ENCODE results near the gene VASN.

VASN gene

GRCh38 chr16:4370570-4371356 lies 885 bp upstream of the VASN start:
- no peak for DNase-seq (ENCODE audit: low read depth in 2 of 2, low spot score in 1 of 2)

GRCh38 chr16:4372001-4372577 lies 441 bp downstream of the VASN start:
- no peak for DNase-seq (ENCODE audit: low read depth in 2 of 2, low spot score in 1 of 2)

GRCh38 chr16:4372578-4373355 lies 1.1 kb downstream of the VASN start:
- no peak for DNase-seq (ENCODE audit: low read depth in 2 of 2, low spot score in 1 of 2)

- no peak for DNase-seq (ENCODE audit: low read depth in 2 of 2, low spot score in 1 of 2)
Measured at GRCh38 chr16:4373356-4373908, 1.8 kb downstream of the VASN start.

GRCh38 chr16:4373909-4374742 lies 2.5 kb downstream of the VASN start:
- no peak for DNase-seq (ENCODE audit: low read depth in 2 of 2, low spot score in 1 of 2)

GRCh38 chr16:4375717-4376116 lies 4.1 kb downstream of the VASN start:
- DNase-seq (ENCODE audit: low read depth in 2 of 2, low spot score in 1 of 2), result no peak

- no peak for DNase-seq (ENCODE audit: low read depth in 2 of 2, low spot score in 1 of 2)
Measured at GRCh38 chr16:4376126-4376892, 4.7 kb downstream of the VASN start.

- DNase-seq (ENCODE audit: low read depth in 2 of 2, low spot score in 1 of 2), result no peak
Measured at GRCh38 chr16:4376893-4377572, 5.4 kb downstream of the VASN start.

- no peak for DNase-seq (ENCODE audit: low read depth in 2 of 2, low spot score in 1 of 2)
Measured at GRCh38 chr16:4377573-4378154, 6.0 kb downstream of the VASN start.

- no peak for DNase-seq (ENCODE audit: low read depth in 2 of 2, low spot score in 1 of 2)
Measured at GRCh38 chr16:4378161-4378666, 6.6 kb downstream of the VASN start.

- no peak for DNase-seq (ENCODE audit: low read depth in 2 of 2, low spot score in 1 of 2)
Measured at GRCh38 chr16:4378999-4379690, 7.5 kb downstream of the VASN start.

- no peak for DNase-seq (ENCODE audit: low read depth in 2 of 2, low spot score in 1 of 2)
Measured at GRCh38 chr16:4380119-4381063, 8.7 kb downstream of the VASN start.

- DNase-seq (ENCODE audit: low read depth in 2 of 2, low spot score in 1 of 2), result no peak
Measured at GRCh38 chr16:4381072-4381934, 9.7 kb downstream of the VASN start.

- no peak for DNase-seq (ENCODE audit: low read depth in 2 of 2, low spot score in 1 of 2)
Measured at GRCh38 chr16:4381935-4382794, 10.5 kb downstream of the VASN start.

- no peak for DNase-seq (ENCODE audit: low read depth in 2 of 2, low spot score in 1 of 2)
Measured at GRCh38 chr16:4382795-4383357, 11.2 kb downstream of the VASN start.

Measured in stimulated activated CD8-positive, alpha-beta memory T cell treated with anti-CD3 and anti-CD28 coated beads, Interleukin-4, amount 100 ng/mL, for 4 hours (primary cell).